ENCODE results near the gene DNM2. TPM values are rescaled to one million over a fixed set of nuclear protein-coding genes. Genes with fewer than 3 reads are reported as not detected.
A peak's percentile ranks its signal among the peaks of the same experiment; 100 is the strongest.

The DNM2 gene
- total and polyA plus RNA-seq, 9 of the 15 experiments (the other 6 are each of a cell fraction or from before 2014, with no cell fraction given) = 2.2 to 161 (median 72.6) TPM

GRCh38 chr19:10839114-10840050 is 121.5 kb downstream of the DNM2 start (continued):
- peak in 1 of 2 experiments; percentile 53; a peak in 1 of 4 replicates for TF ChIP-seq MAZ (CRISPR knock-in tag; conservative IDR thresholded peaks at IDR 0.05 in 1 of 2, IDR thresholded peaks at IDR 0.05 in 1 of 2)
- no peak for TF ChIP-seq ZNF134 (CRISPR knock-in tag; conservative IDR thresholded peaks at IDR 0.05)
- TF ChIP-seq DPF2 (IDR thresholded peaks at IDR 0.05) = peak; percentile 73
- peak; percentile 85 for TF ChIP-seq L3MBTL2 (IDR thresholded peaks at IDR 0.05)
- peak in 1 of 2 experiments; percentile 55; a peak in 1 of 4 replicates for TF ChIP-seq TEAD1 (CRISPR knock-in tag; IDR thresholded peaks at IDR 0.05)
- peak; percentile 86 for TF ChIP-seq BHLHE40 (IDR thresholded peaks at IDR 0.05; ENCODE audit: low read length)
- TF ChIP-seq SMAD3 (CRISPR knock-in tag; conservative IDR thresholded peaks at IDR 0.05) = 0 out of 2 replicates have a peak, but pooled peaks have one; percentile 36
- TF ChIP-seq SMAD4 (CRISPR knock-in tag; conservative IDR thresholded peaks at IDR 0.05) = peak; percentile 55; the same call in 1 of the 2 replicates
- peak in 1 of 3 experiments; percentile 61; a peak in 2 of 6 replicates for TF ChIP-seq ZBTB11 (CRISPR knock-in tag; IDR thresholded peaks at IDR 0.05)
- TF ChIP-seq MTA2 (IDR thresholded peaks at IDR 0.05; ENCODE audit: low read depth) = peak; percentile 65
- no peak for TF ChIP-seq NCOA4 (IDR thresholded peaks at IDR 0.05; ENCODE audit: partially characterized antibody)
- TF ChIP-seq TRIM24 (IDR thresholded peaks at IDR 0.05) = peak in 1 of 2 experiments; percentile 63; a peak in 2 of 4 replicates
- no peak for TF ChIP-seq GTF2F1 (IDR thresholded peaks at IDR 0.05; ENCODE audit: low read depth, low read length)
- peak; percentile 62 for TF ChIP-seq MAX (CRISPR knock-in tag; IDR thresholded peaks at IDR 0.05)
- TF ChIP-seq ZBTB34 (CRISPR knock-in tag; IDR thresholded peaks at IDR 0.05) = no peak
- peak; percentile 82 for TF ChIP-seq TCF3 (CRISPR knock-in tag; IDR thresholded peaks at IDR 0.05)
- TF ChIP-seq USF1 (CRISPR knock-in tag; IDR thresholded peaks at IDR 0.05) = 0 out of 2 replicates have a peak, but pooled peaks have one; percentile 39
- TF ChIP-seq BCOR (IDR thresholded peaks at IDR 0.05) = peak; percentile 89
- 0 out of 2 replicates have a peak, but pooled peaks have one; percentile 32 for TF ChIP-seq BCL6 (CRISPR knock-in tag; IDR thresholded peaks at IDR 0.05)
- TF ChIP-seq ZKSCAN8 (CRISPR knock-in tag; IDR thresholded peaks at IDR 0.05) = 0 out of 2 replicates have a peak, but pooled peaks have one; percentile 42
- no peak for TF ChIP-seq PRPF4 (IDR thresholded peaks at IDR 0.05; ENCODE audit: insufficient read depth, low read depth, low read length, poor library complexity, severe bottlenecking)
